Liver (tissue), 9 donors: ENCODE measurements around the gene HOXD12. TPM values are rescaled to one million over a fixed set of nuclear protein-coding genes. Genes with fewer than 3 reads are reported as not detected.

Source experiments
- DNase-seq: peaks from one replicate; pipeline ENCODE4 v3.0.0-alpha.2; 2017; ENCODE audit warnings: low spot score
- H3K27ac ChIP-seq, 2 donors: one replicate each; pipeline ENCODE4 v1.7.0; 2013; ENCODE audit warnings: inconsistent platforms in 2 of 2, low read length in 2 of 2, control low read depth in 1 of 2, low read depth in 1 of 2, mild to moderate bottlenecking in 1 of 2
- H3K27me3 ChIP-seq, 4 donors: one replicate each; pipeline versions ENCODE4 v1.6.1 to v1.7.0; 2013; ENCODE audit warnings: low read length in 3 of 4, inconsistent platforms in 1 of 4, mild to moderate bottlenecking in 1 of 4, moderate library complexity in 1 of 4; ENCODE audit not compliant: control insufficient read depth in 4 of 4, insufficient read depth in 4 of 4
- H3K36me3 ChIP-seq, 4 donors: one replicate each; pipeline versions ENCODE4 v1.6.1 to v1.7.0; 2013; ENCODE audit warnings: low read length in 3 of 4, mild to moderate bottlenecking in 3 of 4, low read depth in 1 of 4, moderate library complexity in 1 of 4; ENCODE audit not compliant: control insufficient read depth in 4 of 4, insufficient read depth in 3 of 4
- H3K4me1 ChIP-seq, 4 donors: one replicate each; pipeline versions ENCODE4 v1.6.1 to v1.7.0; 2013; ENCODE audit warnings: low read length in 3 of 4, mild to moderate bottlenecking in 3 of 4, moderate library complexity in 1 of 4; ENCODE audit not compliant: control insufficient read depth in 4 of 4, insufficient read depth in 4 of 4
- H3K4me3 ChIP-seq, 3 donors: one replicate each; pipeline versions ENCODE4 v1.6.1 to v1.7.0; 2013; ENCODE audit warnings: low read length in 3 of 3, control low read depth in 1 of 3, low read depth in 1 of 3, mild to moderate bottlenecking in 1 of 3
- H3K9ac ChIP-seq, 2 donors: one replicate each; pipeline ENCODE4 v1.7.0; 2013; ENCODE audit warnings: low read length in 2 of 2, mild to moderate bottlenecking in 2 of 2, moderate library complexity in 2 of 2, control low read depth in 1 of 2, low read depth in 1 of 2
- H3K9me3 ChIP-seq, 4 donors: one replicate each; pipeline versions ENCODE4 v1.6.1 to v1.7.0; 2013; ENCODE audit warnings: low read length in 3 of 4; ENCODE audit not compliant: control insufficient read depth in 4 of 4
- EGR1 ChIP-seq, 2 donors: IDR thresholded peaks; 2 replicates each; pipeline ENCODE4 v1.6.1; 2016 to 2018; ENCODE audit warnings: antibody characterized with exemption in 2 of 2, low read depth in 2 of 2
- FOXA1 ChIP-seq: IDR thresholded peaks from 2 replicates; pipeline ENCODE4 v1.6.1; 2016; ENCODE audit warnings: antibody characterized with exemption
- FOXA2 ChIP-seq: IDR thresholded peaks from 2 replicates; pipeline ENCODE4 v1.6.1; 2016; ENCODE audit warnings: antibody characterized with exemption
- GABPA ChIP-seq, 2 donors: IDR thresholded peaks in 1 of 2; conservative IDR thresholded peaks in 1 of 2; 2 replicates each; pipeline ENCODE4 v1.6.1; 2016; ENCODE audit warnings: antibody characterized with exemption in 2 of 2, mild to moderate bottlenecking in 1 of 2, moderate library complexity in 1 of 2
- HNF4A ChIP-seq, 2 donors: conservative IDR thresholded peaks; 2 replicates each; pipeline ENCODE4 v1.6.1; 2016; ENCODE audit warnings: antibody characterized with exemption in 2 of 2, mild to moderate bottlenecking in 2 of 2
- HNF4G ChIP-seq: IDR thresholded peaks from 2 replicates; pipeline ENCODE4 v1.6.1; 2016; ENCODE audit warnings: antibody characterized with exemption
- NR2F2 ChIP-seq: IDR thresholded peaks from 2 replicates; pipeline ENCODE4 v1.6.1; 2016; ENCODE audit warnings: antibody characterized with exemption
- RAD21 ChIP-seq, 2 donors: IDR thresholded peaks; 2 replicates each; pipeline ENCODE4 v1.6.1; 2016; ENCODE audit warnings: antibody characterized with exemption in 2 of 2, mild to moderate bottlenecking in 2 of 2
- RXRA ChIP-seq, 2 donors: IDR thresholded peaks; 2 replicates each; pipeline ENCODE4 v1.6.1; 2017 to 2018; ENCODE audit warnings: antibody characterized with exemption in 2 of 2, mild to moderate bottlenecking in 1 of 2
- SP1 ChIP-seq: IDR thresholded peaks from 2 replicates; pipeline ENCODE4 v1.6.1; 2018; ENCODE audit warnings: antibody characterized with exemption, mild to moderate bottlenecking
- TAF1 ChIP-seq: conservative IDR thresholded peaks from 2 replicates; pipeline ENCODE4 v1.6.1; 2016; ENCODE audit warnings: antibody characterized with exemption, mild to moderate bottlenecking
- WGBS: extraction: QIAGEN DNeasy Blood & Tissue Kit; methylation state at CpG from one replicate; pipeline ENCODE4 v1.1.7; 2013; 5-methylcytosine and 5-hydroxymethylcytosine counted together
- polyA plus RNA-seq, 2 donors: library from polyadenylated mRNA; stranded (reverse) in 1 of 2; unstranded in 1 of 2; fragments of 200-250 nt in 1 of 2; fragments of >200 nt in 1 of 2; fragmentation: Nextera tagmentation in 1 of 2; extraction: Ambion mirVana in 1 of 2; gene quantifications; one replicate each; pipeline versions ENCODE4 v1.2.1 to v1.2.3, GENCODE V29; 2013 to 2015
- total RNA-seq, 2 donors: library from RNA; depleted of rRNA; stranded (reverse); fragments of >200 nt; gene quantifications; one replicate each; pipeline ENCODE4 v1.2.3, GENCODE V29; 2014
- TF ChIP-seq, protein P1 (sequence below): IDR thresholded peaks from 2 replicates; pipeline ENCODE4 v1.6.1; 2016; ENCODE audit warnings: antibody characterized with exemption
- TF ChIP-seq, protein P2 (sequence below): IDR thresholded peaks from 2 replicates; pipeline ENCODE4 v1.6.1; 2016; ENCODE audit warnings: antibody characterized with exemption
- TF ChIP-seq, protein P3 (sequence below): fragments of 150-350 bp; IDR thresholded peaks from 2 replicates; pipeline ENCODE4 v1.5.1; 2017; ENCODE audit warnings: improper control_type of control experiment, low read depth, low read length; ENCODE audit not compliant: missing input control
- TF ChIP-seq, protein P4 (sequence below): IDR thresholded peaks from 2 replicates; pipeline ENCODE4 v1.6.1; 2016; ENCODE audit warnings: antibody characterized with exemption
- donor health status: healthy.
- donor health status: healthy.
- donor health status: healthy.
- donor health status: healthy.
- donor health status: healthy.

Gene HOXD12
- total and polyA plus RNA-seq, 4 donors: not detected

DNA sequence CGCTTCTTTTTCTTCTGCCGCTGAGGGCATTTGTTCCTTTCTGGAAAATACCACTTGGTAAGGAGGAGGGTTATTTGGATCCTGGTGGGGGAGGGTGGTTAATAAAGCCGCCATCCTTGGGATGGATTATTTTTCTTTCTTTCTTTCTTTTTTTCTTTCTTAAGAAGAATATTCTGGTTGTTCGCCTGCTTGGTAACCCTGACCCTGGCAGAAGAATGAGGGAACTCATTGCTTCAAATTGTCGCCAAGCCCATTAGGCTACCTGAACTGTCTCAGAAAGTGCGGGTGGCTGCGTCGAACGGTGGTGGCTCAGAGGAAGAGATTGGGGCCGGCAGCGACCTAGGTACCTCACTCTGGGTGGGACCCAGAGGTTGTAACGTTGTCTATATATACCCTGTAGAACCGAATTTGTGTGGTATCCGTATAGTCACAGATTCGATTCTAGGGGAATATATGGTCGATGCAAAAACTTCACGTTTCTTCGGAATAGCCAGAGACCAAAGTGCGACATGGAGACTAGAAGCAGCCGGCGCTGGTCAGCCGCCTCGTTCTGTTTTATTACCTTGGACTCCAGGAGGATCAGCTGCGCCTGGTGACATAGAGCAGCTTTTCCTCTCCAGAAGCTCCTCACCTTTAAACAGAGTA lies 50.5 kb downstream of the HOXD12 start:
- H3K4me3 ChIP-seq: no peak overlapping the region

DNA sequence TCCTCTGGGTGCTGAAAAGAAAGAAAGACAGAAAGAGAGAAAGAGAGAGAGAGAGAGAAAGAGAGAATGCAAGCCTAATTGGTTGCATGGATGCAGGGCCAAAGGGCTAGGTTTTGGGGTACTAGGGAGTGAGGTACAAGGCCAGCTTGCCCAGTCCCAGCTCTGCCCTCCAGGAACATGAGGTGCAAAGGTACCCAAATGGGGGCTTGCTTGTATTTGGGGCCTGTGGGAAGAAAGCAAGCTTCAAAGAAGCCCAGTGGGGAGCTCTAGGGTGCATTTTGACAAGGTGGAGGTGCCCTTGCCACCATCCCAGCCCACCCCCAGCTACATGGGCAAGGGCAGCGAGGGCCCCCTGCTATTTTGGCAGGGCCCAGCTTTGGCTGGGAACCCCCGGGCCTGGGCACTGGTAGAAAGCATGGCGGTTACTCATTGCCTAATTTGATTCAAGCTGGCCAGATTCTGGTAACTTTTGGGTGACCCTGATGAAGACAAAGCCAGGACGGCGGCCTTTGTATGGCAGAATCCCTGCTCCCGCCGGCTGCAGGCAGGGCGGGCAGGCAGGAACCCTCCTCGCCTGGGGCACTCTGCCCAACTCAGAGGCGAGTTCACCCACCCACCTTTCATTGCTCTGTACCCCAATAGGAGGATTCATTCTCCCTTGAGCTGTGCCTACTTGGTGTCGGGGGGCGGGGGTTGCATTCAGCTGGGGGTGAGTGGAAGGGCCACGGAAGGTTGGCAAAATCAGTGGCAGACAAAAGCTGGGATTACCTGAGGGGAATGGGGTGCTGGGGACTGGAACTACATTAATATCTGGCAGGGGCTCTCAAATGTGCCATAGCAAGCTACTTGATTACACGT lies 51.2 kb downstream of the HOXD12 start:
- no peak overlapping the region for H3K27ac ChIP-seq
- peaks cover 8 to 42% (median 25%) of the 10 kb centered on the region in 4 donors for H3K27me3 ChIP-seq
- no peak overlapping the region for H3K4me3 ChIP-seq
- no peak overlapping the region for H3K9ac ChIP-seq
- DNase-seq: no peak
- H3K4me1 ChIP-seq: peaks cover 0 to 8% (median 7%) of the 10 kb centered on the region in 4 donors
- no peaks in the 10 kb centered on the region for H3K36me3 ChIP-seq
- 27% methylated on average over 14 of the region's 14 CpGs for WGBS
- H3K9me3 ChIP-seq: no peaks in the 10 kb centered on the region
- TF ChIP-seq, protein P1, sequence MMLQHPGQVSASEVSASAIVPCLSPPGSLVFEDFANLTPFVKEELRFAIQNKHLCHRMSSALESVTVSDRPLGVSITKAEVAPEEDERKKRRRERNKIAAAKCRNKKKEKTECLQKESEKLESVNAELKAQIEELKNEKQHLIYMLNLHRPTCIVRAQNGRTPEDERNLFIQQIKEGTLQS: no peak
- TF ChIP-seq SP1 (no peak), EGR1 (IDR thresholded peaks at IDR 0.05; ENCODE audit: low read depth in 2 of 2) (no peak), RAD21 (IDR thresholded peaks at IDR 0.05) (no peak), FOXA1 (no peak), FOXA2 (no peak), TAF1 (no peak), GABPA (IDR thresholded peaks at IDR 0.05 in 1 of 2, conservative IDR thresholded peaks at IDR 0.05 in 1 of 2) (no peak), HNF4A (conservative IDR thresholded peaks at IDR 0.05) (no peak), HNF4G (no peak), RXRA (IDR thresholded peaks at IDR 0.05) (no peak), NR2F2 (no peak)
- TF ChIP-seq, protein P2, sequence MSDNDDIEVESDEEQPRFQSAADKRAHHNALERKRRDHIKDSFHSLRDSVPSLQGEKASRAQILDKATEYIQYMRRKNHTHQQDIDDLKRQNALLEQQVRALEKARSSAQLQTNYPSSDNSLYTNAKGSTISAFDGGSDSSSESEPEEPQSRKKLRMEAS: no peak
- TF ChIP-seq, protein P3, sequence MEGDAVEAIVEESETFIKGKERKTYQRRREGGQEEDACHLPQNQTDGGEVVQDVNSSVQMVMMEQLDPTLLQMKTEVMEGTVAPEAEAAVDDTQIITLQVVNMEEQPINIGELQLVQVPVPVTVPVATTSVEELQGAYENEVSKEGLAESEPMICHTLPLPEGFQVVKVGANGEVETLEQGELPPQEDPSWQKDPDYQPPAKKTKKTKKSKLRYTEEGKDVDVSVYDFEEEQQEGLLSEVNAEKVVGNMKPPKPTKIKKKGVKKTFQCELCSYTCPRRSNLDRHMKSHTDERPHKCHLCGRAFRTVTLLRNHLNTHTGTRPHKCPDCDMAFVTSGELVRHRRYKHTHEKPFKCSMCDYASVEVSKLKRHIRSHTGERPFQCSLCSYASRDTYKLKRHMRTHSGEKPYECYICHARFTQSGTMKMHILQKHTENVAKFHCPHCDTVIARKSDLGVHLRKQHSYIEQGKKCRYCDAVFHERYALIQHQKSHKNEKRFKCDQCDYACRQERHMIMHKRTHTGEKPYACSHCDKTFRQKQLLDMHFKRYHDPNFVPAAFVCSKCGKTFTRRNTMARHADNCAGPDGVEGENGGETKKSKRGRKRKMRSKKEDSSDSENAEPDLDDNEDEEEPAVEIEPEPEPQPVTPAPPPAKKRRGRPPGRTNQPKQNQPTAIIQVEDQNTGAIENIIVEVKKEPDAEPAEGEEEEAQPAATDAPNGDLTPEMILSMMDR: no peak
- TF ChIP-seq, protein P4, sequence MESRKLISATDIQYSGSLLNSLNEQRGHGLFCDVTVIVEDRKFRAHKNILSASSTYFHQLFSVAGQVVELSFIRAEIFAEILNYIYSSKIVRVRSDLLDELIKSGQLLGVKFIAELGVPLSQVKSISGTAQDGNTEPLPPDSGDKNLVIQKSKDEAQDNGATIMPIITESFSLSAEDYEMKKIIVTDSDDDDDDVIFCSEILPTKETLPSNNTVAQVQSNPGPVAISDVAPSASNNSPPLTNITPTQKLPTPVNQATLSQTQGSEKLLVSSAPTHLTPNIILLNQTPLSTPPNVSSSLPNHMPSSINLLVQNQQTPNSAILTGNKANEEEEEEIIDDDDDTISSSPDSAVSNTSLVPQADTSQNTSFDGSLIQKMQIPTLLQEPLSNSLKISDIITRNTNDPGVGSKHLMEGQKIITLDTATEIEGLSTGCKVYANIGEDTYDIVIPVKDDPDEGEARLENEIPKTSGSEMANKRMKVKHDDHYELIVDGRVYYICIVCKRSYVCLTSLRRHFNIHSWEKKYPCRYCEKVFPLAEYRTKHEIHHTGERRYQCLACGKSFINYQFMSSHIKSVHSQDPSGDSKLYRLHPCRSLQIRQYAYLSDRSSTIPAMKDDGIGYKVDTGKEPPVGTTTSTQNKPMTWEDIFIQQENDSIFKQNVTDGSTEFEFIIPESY: no peak

More for the DNA sequence above, 50.5 kb downstream of the HOXD12 start:
- 16% methylated on average over 24 of the region's 24 CpGs for WGBS
- Histone ChIP-seq H3K9ac (no peak overlapping the region), H3K9me3 (no peaks in the 10 kb centered on the region), H3K27ac (no peak overlapping the region), H3K27me3 (peaks cover 8 to 38% (median 24%) of the 10 kb centered on the region in 4 donors), H3K4me1 (peaks cover 0 to 8% (median 7%) of the 10 kb centered on the region in 4 donors), H3K36me3 (no peaks in the 10 kb centered on the region)
- TF ChIP-seq HNF4G (no peak), EGR1 (IDR thresholded peaks at IDR 0.05; ENCODE audit: low read depth in 2 of 2) (no peak), RXRA (IDR thresholded peaks at IDR 0.05) (no peak), FOXA2 (no peak), HNF4A (conservative IDR thresholded peaks at IDR 0.05) (no peak), TAF1 (no peak)
- TF ChIP-seq, protein P1: no peak
- TF ChIP-seq, protein P3: no peak
- TF ChIP-seq, protein P2: no peak
- no peak for DNase-seq
